GM21515 (cell line): ENCODE results near the gene POC1B.

Experiments
- ATAC-seq: cut with Tn5 transposase; IDR thresholded peaks from one replicate; pipeline ENCODE4 v1.9.1; 2021; ENCODE audit not compliant: unreplicated experiment

The POC1B gene

GRCh38 chr12:89539426-89540223 is 13.8 kb upstream of the POC1B start:
- ATAC-seq: no peak

GRCh38 chr12:89538897-89539296 is 13.1 kb upstream of the POC1B start:
- ATAC-seq: no peak

- ATAC-seq: no peak
Measured at GRCh38 chr12:89537389-89537788, 11.5 kb upstream of the POC1B start.

DNA sequence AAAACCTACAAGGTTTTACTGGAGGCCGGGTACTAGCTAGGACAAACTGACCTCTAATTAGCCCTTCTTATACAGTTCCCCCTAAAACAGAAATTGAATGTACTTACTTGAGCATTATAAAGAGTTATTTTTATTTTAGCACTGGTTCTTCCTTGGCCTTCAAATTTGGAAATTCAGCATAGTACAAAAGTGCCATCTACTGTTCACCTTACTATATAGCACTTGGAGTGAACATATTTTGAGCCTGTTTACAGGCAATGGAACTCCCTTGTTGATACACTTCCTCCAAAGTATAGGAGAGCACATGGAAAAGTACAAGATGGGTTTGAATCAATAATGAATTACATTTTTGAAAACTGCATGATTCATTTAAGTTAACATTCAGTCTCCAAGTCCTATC is 3.9 kb upstream of the POC1B start:
- ATAC-seq: peak; percentile 26

DNA sequence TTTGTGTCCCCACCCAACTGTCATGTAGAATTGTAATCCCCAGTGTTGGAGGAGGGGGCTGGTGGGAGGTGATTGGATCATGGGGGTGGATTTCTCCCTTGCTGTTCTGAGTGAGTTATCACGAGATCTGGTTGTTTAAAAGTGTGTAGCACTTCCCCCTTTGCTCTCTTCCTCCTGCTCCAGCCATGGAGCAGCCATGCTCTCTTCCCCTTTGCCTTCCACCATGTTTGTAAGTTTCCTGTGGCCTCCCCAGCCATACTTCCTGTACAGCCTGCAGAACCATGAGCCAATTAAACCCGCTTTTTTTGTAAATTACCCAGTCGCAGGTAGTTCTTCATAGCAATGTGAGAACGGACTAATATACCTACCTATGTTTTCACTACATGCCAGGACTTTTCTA is 2.6 kb upstream of the POC1B start:
- ATAC-seq: no peak

DNA sequence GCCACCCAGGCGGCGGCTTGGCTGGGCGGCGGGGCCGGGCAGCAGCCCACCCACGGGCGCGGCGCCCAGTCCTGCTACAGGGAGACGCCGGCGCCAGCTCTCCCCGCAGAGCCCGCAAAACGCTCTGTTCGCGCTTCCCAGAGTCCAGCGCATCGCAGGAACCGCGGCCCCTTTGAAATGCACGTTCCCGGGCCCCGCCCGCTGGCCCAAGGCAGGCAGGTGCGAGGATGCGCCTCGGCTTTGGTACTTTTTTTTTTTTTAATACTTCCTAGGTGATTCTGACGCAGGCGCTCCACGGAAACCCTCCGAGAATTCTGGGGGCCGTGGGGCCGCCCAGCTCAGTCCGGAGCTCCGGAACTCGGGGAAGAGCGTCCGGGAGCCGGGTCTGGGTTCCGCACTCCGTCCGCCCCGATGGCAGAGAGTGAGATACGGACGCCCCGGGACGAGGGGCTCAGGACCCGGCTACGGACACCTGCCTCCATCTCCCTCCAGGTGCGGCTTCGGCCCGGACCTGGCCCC is 483 bp downstream of the POC1B start:
- ATAC-seq: peak; percentile 27

DNA sequence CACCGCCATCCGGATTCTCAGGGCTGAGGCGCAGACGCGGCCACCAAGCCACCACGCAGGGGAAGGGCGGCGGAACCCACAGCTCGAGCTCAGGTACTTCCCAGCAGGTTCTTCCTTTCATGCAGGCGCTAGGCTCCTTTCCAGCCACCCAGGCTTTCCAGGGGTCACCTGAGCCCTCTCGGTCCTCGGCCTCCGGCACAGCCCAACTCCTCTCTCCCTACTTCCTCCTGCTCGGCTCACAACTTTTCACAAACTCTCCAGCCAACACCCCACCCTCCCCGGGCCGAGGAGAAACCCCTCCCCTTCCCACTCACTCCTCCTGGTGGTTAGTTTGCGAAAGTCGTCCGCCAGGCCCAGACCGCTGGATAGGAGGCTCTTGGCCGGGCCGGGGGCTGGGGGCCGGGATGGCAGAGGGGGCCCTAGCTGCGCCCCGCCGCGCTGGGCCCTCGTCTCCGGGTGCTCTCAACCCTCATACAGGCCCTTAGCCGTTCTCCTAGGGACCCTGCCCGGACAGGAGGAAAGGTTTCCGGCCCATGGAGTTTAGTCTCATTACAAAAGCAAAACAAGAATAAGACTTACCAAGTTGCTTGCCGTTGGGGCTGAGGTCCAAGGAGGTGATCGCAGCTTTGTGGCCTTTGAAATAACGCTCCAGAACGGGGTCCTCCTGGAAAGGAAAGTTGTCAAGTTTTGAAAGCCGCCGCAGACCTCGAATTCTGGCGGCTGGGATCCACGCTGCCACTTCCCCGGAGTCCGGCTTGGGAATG is 1.1 kb downstream of the POC1B start, which contains the start of gene GALNT4:
Gene GALNT4, minus strand, starts transcription at position 256 of the 764 bp plus-strand sequence. Its CDS starts 247 bp downstream, at position 9.
- ATAC-seq: peak; percentile 78

DNA sequence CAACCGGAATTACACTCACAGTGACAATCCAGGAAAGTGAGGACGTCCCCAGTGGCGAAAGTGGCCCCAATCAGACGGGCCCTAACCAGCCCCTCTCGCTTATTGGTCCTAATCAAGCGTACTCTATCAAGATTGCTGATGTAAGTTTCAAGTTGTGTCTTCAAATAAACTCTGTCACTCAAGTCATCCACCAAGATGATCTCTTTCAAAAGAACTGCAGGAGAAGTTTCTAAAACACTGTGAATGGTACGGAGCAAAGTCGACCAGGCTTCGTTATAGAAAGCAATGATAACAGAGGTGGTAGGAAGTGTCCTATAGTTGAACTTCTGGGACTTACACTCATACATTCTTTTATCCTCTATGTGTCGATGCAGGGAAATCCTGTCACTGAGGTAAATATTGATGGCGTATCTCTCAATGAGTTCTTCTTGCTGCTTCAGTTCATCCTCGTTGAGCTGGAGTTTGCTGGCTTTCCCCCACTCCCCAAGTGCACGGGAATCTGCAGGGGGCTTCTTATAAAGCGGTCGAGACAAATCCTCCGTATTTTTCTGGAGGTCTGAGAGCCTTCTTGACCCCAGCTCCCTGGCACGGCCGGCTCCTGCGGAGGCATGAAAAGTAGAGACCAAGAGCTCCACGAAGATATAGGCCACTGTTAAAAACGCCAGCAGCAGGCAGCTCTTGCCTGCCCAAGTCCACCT is 1.9 kb downstream of the POC1B start:
- no peak for ATAC-seq

- no peak for ATAC-seq
Measured at GRCh38 chr12:89523393-89523792, 2.5 kb downstream of the POC1B start.

GRCh38 chr12:89521364-89522223 is 4.3 kb downstream of the POC1B start:
- no peak for ATAC-seq

DNA sequence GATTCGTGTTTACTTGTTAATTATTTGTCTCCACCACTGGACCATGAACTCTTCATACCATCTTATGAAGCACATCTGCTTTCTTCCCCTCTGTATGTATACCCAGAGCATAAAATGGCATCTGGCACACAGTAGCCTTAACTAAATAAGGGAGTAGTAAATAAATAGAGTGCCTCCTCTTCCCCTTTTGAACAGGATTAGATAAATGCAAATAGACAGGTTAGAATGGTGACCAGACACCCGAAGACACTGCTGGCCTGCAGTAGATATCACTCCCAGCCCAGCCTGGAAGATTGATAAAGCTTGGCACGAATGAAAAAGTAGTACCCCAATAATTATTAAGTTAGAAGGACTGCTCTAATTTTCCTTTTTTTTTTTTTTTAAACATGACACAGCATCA is 8.1 kb downstream of the POC1B start:
- no peak for ATAC-seq

DNA sequence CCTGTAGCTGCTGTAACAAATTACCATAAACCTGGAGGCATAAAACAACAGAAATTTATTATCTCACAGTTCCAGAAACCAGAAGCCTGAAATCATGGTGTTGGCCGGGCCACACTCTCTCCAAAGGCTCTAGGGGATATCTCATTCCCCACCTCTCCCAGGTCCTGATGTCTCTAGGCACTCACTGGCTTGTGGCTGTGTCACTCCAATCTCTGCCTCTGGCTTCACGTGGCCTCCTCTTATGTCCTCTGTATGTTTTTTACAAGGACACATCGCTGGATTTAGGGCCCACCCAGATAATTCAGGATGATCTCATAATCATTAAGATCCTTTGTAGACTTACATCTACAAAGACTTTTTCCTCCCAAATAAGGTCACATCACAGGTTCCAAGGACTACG is 9.2 kb downstream of the POC1B start:
- ATAC-seq: no peak

- ATAC-seq: peak; percentile 82
Measured at GRCh38 chr12:89514751-89515150, 11.1 kb downstream of the POC1B start.

GRCh38 chr12:89513544-89513943 is 12.3 kb downstream of the POC1B start:
- ATAC-seq: no peak

GRCh38 chr12:89507015-89507824 is 18.6 kb downstream of the POC1B start:
- ATAC-seq: no peak

DNA sequence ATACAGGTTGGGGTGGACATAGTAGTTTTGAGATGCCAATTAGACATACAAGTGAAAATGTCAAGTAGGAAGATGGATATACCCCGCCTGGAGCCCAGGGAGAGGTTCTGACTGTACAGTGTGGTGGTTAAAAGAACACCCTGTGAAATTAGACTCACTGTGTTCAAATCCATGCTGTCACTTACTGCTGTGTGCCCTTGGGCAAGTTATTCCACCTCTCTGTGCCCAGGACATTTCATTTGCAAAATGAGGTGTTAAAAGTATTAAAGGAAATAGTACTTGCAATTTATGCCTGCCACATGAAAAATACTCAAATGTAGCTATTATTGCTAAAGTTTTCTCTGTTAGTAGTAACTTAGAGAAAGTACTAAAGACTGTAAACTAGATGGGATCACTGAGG is 19.8 kb downstream of the POC1B start:
- ATAC-seq: no peak

DNA sequence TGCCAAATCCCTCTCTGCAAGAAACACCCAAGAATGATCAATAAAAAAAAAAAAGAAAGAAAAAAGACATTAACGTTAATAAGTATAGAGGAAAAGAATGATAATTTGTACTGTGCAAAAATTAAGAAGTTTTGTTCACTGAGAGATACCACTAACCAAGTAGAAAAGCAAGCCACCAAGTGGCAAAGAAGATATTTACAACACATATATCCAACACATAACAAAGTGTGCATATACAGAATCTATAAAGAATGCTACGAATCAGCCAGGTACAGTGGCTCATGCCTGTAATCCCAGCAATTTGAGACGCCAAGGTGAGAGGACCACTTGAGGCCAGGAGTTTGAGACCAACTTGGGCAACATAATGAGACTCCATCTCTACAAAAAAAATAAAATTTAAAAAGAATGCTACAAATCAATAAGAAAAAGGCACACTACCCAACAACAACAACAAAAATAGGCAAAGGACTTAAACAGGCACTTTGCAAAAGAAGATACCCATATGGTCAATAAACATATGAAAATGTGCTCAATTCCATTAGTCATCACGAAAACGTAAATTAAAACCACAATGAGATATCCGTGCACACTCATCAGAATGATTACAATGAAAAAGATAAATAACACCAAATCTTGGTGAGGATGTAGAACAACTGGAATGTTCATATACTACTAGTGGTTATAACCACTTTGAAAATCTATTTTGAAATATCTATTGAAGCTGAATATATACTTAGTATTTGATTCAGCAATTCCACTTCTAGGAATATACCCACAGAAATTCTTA is 21.1 kb downstream of the POC1B start:
- no peak for ATAC-seq

GRCh38 chr12:89501793-89502192 is 24.1 kb downstream of the POC1B start:
- ATAC-seq: no peak

DNA sequence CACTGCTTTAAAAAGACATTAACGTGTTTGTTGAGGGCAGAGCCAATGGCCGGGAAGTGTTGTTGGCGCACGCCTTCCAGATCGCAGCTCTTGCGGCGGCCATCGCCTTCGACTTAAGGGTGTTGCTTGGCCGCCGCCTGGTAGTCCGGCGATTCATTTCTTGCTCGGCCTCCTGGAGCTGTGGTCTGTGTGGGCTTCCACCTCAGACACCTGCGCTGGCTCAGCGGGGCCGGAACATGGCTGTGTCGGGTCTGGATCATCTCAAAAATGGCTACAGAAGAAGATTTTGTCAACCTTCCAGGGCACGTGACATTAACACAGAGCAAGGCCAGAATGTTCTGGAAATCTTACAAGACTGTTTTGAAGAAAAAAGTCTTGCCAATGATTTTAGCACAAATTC is 26.0 kb downstream of the POC1B start:
- ATAC-seq: no peak
